ENCODE data around the gene RIPOR1.

RIPOR1 gene

GRCh38 chr16:67561501-67561823 is 32.8 kb downstream of the RIPOR1 start:
- peak overlapping the region; percentile 81 to 98 for H3K4me3 ChIP-seq (ENCODE audit: insufficient read depth in 1 of 2, low read depth in 1 of 2, low read length in 2 of 2)
- H2BK120ac ChIP-seq (ENCODE audit: low read depth, low read length), result no peak overlapping the region
- H3K79me1 ChIP-seq (replicated peaks; ENCODE audit: low read length, poor library complexity, severe bottlenecking), result peaks cover 13% of the 10 kb centered on the region
- H3K27ac ChIP-seq (ENCODE audit: low read length, poor library complexity, severe bottlenecking), result peak overlapping the region; percentile 82
- no peaks in the 10 kb centered on the region for H3K9me3 ChIP-seq (ENCODE audit: control insufficient read depth, low read length)
- H3K27me3 ChIP-seq (ENCODE audit: control insufficient read depth in 1 of 2, insufficient read depth in 1 of 2, low read length in 2 of 2), result no peaks in the 10 kb centered on the region
- whole genome bisulfite sequencing, result 4% methylated on average over 8 of the region's 8 CpGs
- H3K14ac ChIP-seq (ENCODE audit: low read length in 2 of 2), result peak overlapping the region in 1 of 2 experiments; percentile 77
- no peak overlapping the region for H2BK15ac ChIP-seq (ENCODE audit: low read depth, poor library complexity, severe bottlenecking)
- peak overlapping the region; percentile 86 for H3K9ac ChIP-seq (ENCODE audit: low read length)
- peak overlapping the region in 1 of 2 experiments; percentile 54 for H3K4ac ChIP-seq (ENCODE audit: low read depth in 1 of 2, low read length in 2 of 2)
- H2BK5ac ChIP-seq (ENCODE audit: low read depth, low read length, poor library complexity, severe bottlenecking), result no peak overlapping the region
- no peaks in the 10 kb centered on the region for H3K36me3 ChIP-seq (ENCODE audit: control insufficient read depth in 1 of 2, insufficient read depth in 2 of 2, low read depth in 1 of 2, low read length in 2 of 2)
- H3K4me2 ChIP-seq (ENCODE audit: low read length, poor library complexity, severe bottlenecking), result peak overlapping the region; percentile 85
- H4K91ac ChIP-seq (ENCODE audit: low read length), result no peak overlapping the region
- peak overlapping the region; percentile 58 to 89 for H3K18ac ChIP-seq (ENCODE audit: low read depth in 1 of 2, low read length in 2 of 2)
- peak overlapping the region; percentile 43 for H4K8ac ChIP-seq (ENCODE audit: low read length)
- peaks cover 1% of the 10 kb centered on the region for H3K4me1 ChIP-seq (ENCODE audit: control insufficient read depth, insufficient read depth, low read depth, low read length)
- H2BK12ac ChIP-seq (ENCODE audit: low read length in 2 of 2), result peak overlapping the region in 1 of 2 experiments; percentile 71
- no peak overlapping the region for H3K23ac ChIP-seq (ENCODE audit: low read length in 2 of 2)
- H2AK5ac ChIP-seq (ENCODE audit: low read length, severe bottlenecking), result no peak overlapping the region
- H2AFZ ChIP-seq (ENCODE audit: low read depth, low read length), result peak overlapping the region; percentile 43
- DNase-seq, result peak; percentile 24

GRCh38 chr16:67561824-67562525 is 33.3 kb downstream of the RIPOR1 start:
- H3K9me3 ChIP-seq (ENCODE audit: control insufficient read depth, low read length), result no peaks in the 10 kb centered on the region
- peak overlapping the region; percentile 85 for H3K4me2 ChIP-seq (ENCODE audit: low read length, poor library complexity, severe bottlenecking)
- peak overlapping the region; percentile 58 to 89 for H3K18ac ChIP-seq (ENCODE audit: low read depth in 1 of 2, low read length in 2 of 2)
- peak overlapping the region; percentile 81 to 98 for H3K4me3 ChIP-seq (ENCODE audit: insufficient read depth in 1 of 2, low read depth in 1 of 2, low read length in 2 of 2)
- peaks cover 10% of the 10 kb centered on the region for H3K79me1 ChIP-seq (replicated peaks; ENCODE audit: low read length, poor library complexity, severe bottlenecking)
- H3K4ac ChIP-seq (ENCODE audit: low read depth in 1 of 2, low read length in 2 of 2), result peak overlapping the region in 1 of 2 experiments; percentile 54
- H2BK15ac ChIP-seq (ENCODE audit: low read depth, poor library complexity, severe bottlenecking), result no peak overlapping the region
- no peak overlapping the region for H2AK5ac ChIP-seq (ENCODE audit: low read length, severe bottlenecking)
- DNase-seq, result peak; percentile 97
- H2BK5ac ChIP-seq (ENCODE audit: low read depth, low read length, poor library complexity, severe bottlenecking), result no peak overlapping the region
- H3K36me3 ChIP-seq (ENCODE audit: control insufficient read depth in 1 of 2, insufficient read depth in 2 of 2, low read depth in 1 of 2, low read length in 2 of 2), result no peaks in the 10 kb centered on the region
- H2BK12ac ChIP-seq (ENCODE audit: low read length in 2 of 2), result peak overlapping the region in 1 of 2 experiments; percentile 71
- H3K27me3 ChIP-seq (ENCODE audit: control insufficient read depth in 1 of 2, insufficient read depth in 1 of 2, low read length in 2 of 2), result no peaks in the 10 kb centered on the region
- WGBS, result under 1% methylated on average over 54 of the region's 76 CpGs
- peak overlapping the region; percentile 100 for H2BK120ac ChIP-seq (ENCODE audit: low read depth, low read length)
- H3K27ac ChIP-seq (ENCODE audit: low read length, poor library complexity, severe bottlenecking), result peak overlapping the region; percentile 82
- H4K91ac ChIP-seq (ENCODE audit: low read length), result no peak overlapping the region
- H3K4me1 ChIP-seq (ENCODE audit: control insufficient read depth, insufficient read depth, low read depth, low read length), result peaks cover 5% of the 10 kb centered on the region
- peak overlapping the region; percentile 86 for H3K9ac ChIP-seq (ENCODE audit: low read length)
- no peak overlapping the region for H4K8ac ChIP-seq (ENCODE audit: low read length)
- H3K23ac ChIP-seq (ENCODE audit: low read length in 2 of 2), result no peak overlapping the region
- peak overlapping the region; percentile 43 for H2AFZ ChIP-seq (ENCODE audit: low read depth, low read length)
- H3K14ac ChIP-seq (ENCODE audit: low read length in 2 of 2), result peak overlapping the region in 1 of 2 experiments; percentile 77

GRCh38 chr16:67562526-67562917 is 33.9 kb downstream of the RIPOR1 start, which contains the start of gene CTCF:
CTCF (plus strand) TSS chr16:67562526; CDS start chr16:67610833, 48,307 bp downstream.
- H3K14ac ChIP-seq (ENCODE audit: low read length in 2 of 2), result peak within 1 kb of the TSS; percentile 74 to 100
- H4K91ac ChIP-seq (ENCODE audit: low read length), result peak within 1 kb of the TSS; percentile 98
- 0% methylated on average over 26 of the region's 62 CpGs for WGBS
- H3K79me1 ChIP-seq (replicated peaks; ENCODE audit: low read length, poor library complexity, severe bottlenecking), result peaks cover 10% of the 10 kb centered on the region
- no peaks in the 10 kb centered on the region for H3K36me3 ChIP-seq (ENCODE audit: control insufficient read depth in 1 of 2, insufficient read depth in 2 of 2, low read depth in 1 of 2, low read length in 2 of 2)
- H3K4me2 ChIP-seq (ENCODE audit: low read length, poor library complexity, severe bottlenecking), result peak within 1 kb of the TSS; percentile 96
- peak within 1 kb of the TSS; percentile 91 for H2BK5ac ChIP-seq (ENCODE audit: low read depth, low read length, poor library complexity, severe bottlenecking)
- peak within 1 kb of the TSS; percentile 96 for H2BK15ac ChIP-seq (ENCODE audit: low read depth, poor library complexity, severe bottlenecking)
- peak within 1 kb of the TSS; percentile 100 for H3K4ac ChIP-seq (ENCODE audit: low read depth in 1 of 2, low read length in 2 of 2)
- H3K9ac ChIP-seq (ENCODE audit: low read length), result peak within 1 kb of the TSS; percentile 96
- H3K9me3 ChIP-seq (ENCODE audit: control insufficient read depth, low read length), result no peaks in the 10 kb centered on the region
- peaks cover 5% of the 10 kb centered on the region for H3K4me1 ChIP-seq (ENCODE audit: control insufficient read depth, insufficient read depth, low read depth, low read length)
- H3K27ac ChIP-seq (ENCODE audit: low read length, poor library complexity, severe bottlenecking), result peak within 1 kb of the TSS; percentile 86
- H2AK5ac ChIP-seq (ENCODE audit: low read length, severe bottlenecking), result no peak within 1 kb of the TSS
- H3K4me3 ChIP-seq (ENCODE audit: insufficient read depth in 1 of 2, low read depth in 1 of 2, low read length in 2 of 2), result peak within 1 kb of the TSS; percentile 85 to 98
- H4K8ac ChIP-seq (ENCODE audit: low read length), result peak within 1 kb of the TSS; percentile 96
- H3K27me3 ChIP-seq (ENCODE audit: control insufficient read depth in 1 of 2, insufficient read depth in 1 of 2, low read length in 2 of 2), result no peaks in the 10 kb centered on the region
- H2BK12ac ChIP-seq (ENCODE audit: low read length in 2 of 2), result peak within 1 kb of the TSS in 1 of 2 experiments; percentile 97
- DNase-seq, result peak; percentile 87
- peak within 1 kb of the TSS; percentile 100 for H2BK120ac ChIP-seq (ENCODE audit: low read depth, low read length)
- peak within 1 kb of the TSS; percentile 100 for H3K18ac ChIP-seq (ENCODE audit: low read depth in 1 of 2, low read length in 2 of 2)
- H2AFZ ChIP-seq (ENCODE audit: low read depth, low read length), result peak within 1 kb of the TSS; percentile 99
- peak within 1 kb of the TSS; percentile 100 for H3K23ac ChIP-seq (ENCODE audit: low read length in 2 of 2)

- H3K4me2 ChIP-seq (ENCODE audit: low read length, poor library complexity, severe bottlenecking), result peak overlapping the region; percentile 96
- peak; percentile 73 for DNase-seq
- H3K27me3 ChIP-seq (ENCODE audit: control insufficient read depth in 1 of 2, insufficient read depth in 1 of 2, low read length in 2 of 2), result no peaks in the 10 kb centered on the region
- peak overlapping the region; percentile 95 for H4K8ac ChIP-seq (ENCODE audit: low read length)
- H3K4me3 ChIP-seq (ENCODE audit: insufficient read depth in 1 of 2, low read depth in 1 of 2, low read length in 2 of 2), result peak overlapping the region; percentile 85 to 98
- H3K23ac ChIP-seq (ENCODE audit: low read length in 2 of 2), result peak overlapping the region; percentile 100
- no peaks in the 10 kb centered on the region for H3K36me3 ChIP-seq (ENCODE audit: control insufficient read depth in 1 of 2, insufficient read depth in 2 of 2, low read depth in 1 of 2, low read length in 2 of 2)
- H2BK120ac ChIP-seq (ENCODE audit: low read depth, low read length), result peak overlapping the region; percentile 71
- H3K18ac ChIP-seq (ENCODE audit: low read depth in 1 of 2, low read length in 2 of 2), result peak overlapping the region; percentile 99 to 100
- H2AFZ ChIP-seq (ENCODE audit: low read depth, low read length), result peak overlapping the region; percentile 99
- peak overlapping the region in 1 of 2 experiments; percentile 97 for H2BK12ac ChIP-seq (ENCODE audit: low read length in 2 of 2)
- H4K91ac ChIP-seq (ENCODE audit: low read length), result peak overlapping the region; percentile 98
- peaks cover 5% of the 10 kb centered on the region for H3K4me1 ChIP-seq (ENCODE audit: control insufficient read depth, insufficient read depth, low read depth, low read length)
- peak overlapping the region; percentile 96 for H2BK15ac ChIP-seq (ENCODE audit: low read depth, poor library complexity, severe bottlenecking)
- H3K79me1 ChIP-seq (replicated peaks; ENCODE audit: low read length, poor library complexity, severe bottlenecking), result peaks cover 10% of the 10 kb centered on the region
- H3K14ac ChIP-seq (ENCODE audit: low read length in 2 of 2), result peak overlapping the region; percentile 74 to 100
- H2BK5ac ChIP-seq (ENCODE audit: low read depth, low read length, poor library complexity, severe bottlenecking), result peak overlapping the region; percentile 89
- peak overlapping the region; percentile 96 for H3K9ac ChIP-seq (ENCODE audit: low read length)
- WGBS, result under 1% methylated on average over 81 of the region's 96 CpGs
- H3K27ac ChIP-seq (ENCODE audit: low read length, poor library complexity, severe bottlenecking), result peak overlapping the region; percentile 86
- H2AK5ac ChIP-seq (ENCODE audit: low read length, severe bottlenecking), result no peak overlapping the region
- no peaks in the 10 kb centered on the region for H3K9me3 ChIP-seq (ENCODE audit: control insufficient read depth, low read length)
- peak overlapping the region; percentile 100 for H3K4ac ChIP-seq (ENCODE audit: low read depth in 1 of 2, low read length in 2 of 2)
Measured at GRCh38 chr16:67562918-67563707, 34.5 kb downstream of the RIPOR1 start.

All from mesenchymal stem cell (in vitro differentiated cells and primary cell).